HUES6 (cell line): Measurements from ENCODE around the gene PARVB.

Source experiments
- H3K27ac ChIP-seq: 2 replicates; pipeline ENCODE4 v1.7.0; 2013; ENCODE audit warnings: low read depth, mild to moderate bottlenecking, low read length, inconsistent platforms
- H3K27me3 ChIP-seq: 2 replicates; pipeline ENCODE4 v1.6.1; 2013; ENCODE audit warnings: low read length; ENCODE audit not compliant: control insufficient read depth, insufficient read depth
- H3K36me3 ChIP-seq: 2 replicates; pipeline ENCODE4 v1.6.1; 2013; ENCODE audit warnings: low read length; ENCODE audit not compliant: control insufficient read depth, insufficient read depth
- H3K4me1 ChIP-seq: 2 replicates; pipeline ENCODE4 v1.6.1; 2013; ENCODE audit warnings: low read length; ENCODE audit not compliant: control insufficient read depth, insufficient read depth
- H3K4me3 ChIP-seq: 2 replicates; pipeline ENCODE4 v1.5.1; 2013; ENCODE audit warnings: low read depth, low read length
- H3K9ac ChIP-seq: one replicate; pipeline ENCODE4 v1.6.1; 2013; ENCODE audit warnings: mild to moderate bottlenecking, low read length
- H3K9me3 ChIP-seq: 2 replicates; pipeline ENCODE4 v1.6.1; 2013; ENCODE audit warnings: low read depth, low read length; ENCODE audit not compliant: control insufficient read depth, insufficient read depth

Gene PARVB

GRCh38 chr22:44142421-44143104, 118.5 kb downstream of the PARVB start:
- no peak overlapping the region for H3K4me3 ChIP-seq
- H3K4me1 ChIP-seq: peaks cover 34% of the 10 kb centered on the region
- no peak overlapping the region for H3K27ac ChIP-seq
- H3K9me3 ChIP-seq: peaks cover 12% of the 10 kb centered on the region
- peaks cover 5% of the 10 kb centered on the region for H3K36me3 ChIP-seq
- H3K27me3 ChIP-seq: no peaks in the 10 kb centered on the region
- H3K9ac ChIP-seq: no peak overlapping the region

- peaks cover 40% of the 10 kb centered on the region for H3K4me1 ChIP-seq
- no peaks in the 10 kb centered on the region for H3K27me3 ChIP-seq
- peaks cover 7% of the 10 kb centered on the region for H3K9me3 ChIP-seq
- H3K4me3 ChIP-seq: no peak overlapping the region
- no peak overlapping the region for H3K27ac ChIP-seq
- H3K9ac ChIP-seq: no peak overlapping the region
- H3K36me3 ChIP-seq: no peaks in the 10 kb centered on the region; the same call in 1 of the 2 replicates
These were observed 119.0 kb downstream of the PARVB start for GRCh38 chr22:44143105-44143474.

DNA sequence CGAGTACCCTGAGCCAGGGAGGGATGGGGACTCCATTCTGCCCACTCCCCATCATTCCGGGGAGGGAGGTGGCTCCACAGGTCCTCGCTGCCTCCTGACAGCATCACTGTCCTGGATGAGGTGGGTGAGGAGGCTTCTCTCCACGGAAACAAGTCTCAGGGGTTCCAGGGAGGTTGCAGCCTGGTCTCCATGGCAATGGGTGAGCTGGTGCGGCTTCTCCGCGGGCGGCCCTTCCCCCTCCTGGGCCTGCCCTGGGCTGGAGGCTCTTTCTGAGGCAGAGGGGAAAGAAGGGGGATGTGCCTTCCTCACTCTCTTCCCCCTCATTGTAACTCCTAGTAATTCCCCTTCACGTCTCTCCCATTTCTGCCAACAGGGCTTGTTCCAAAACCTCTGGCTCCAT, 119.5 kb downstream of the PARVB start:
- Histone ChIP-seq H3K4me3 (no peak overlapping the region), H3K9ac (no peak overlapping the region), H3K27ac (no peak overlapping the region), H3K9me3 (peaks cover 2% of the 10 kb centered on the region), H3K4me1 (peaks cover 45% of the 10 kb centered on the region), H3K27me3 (no peaks in the 10 kb centered on the region), H3K36me3 (no peaks in the 10 kb centered on the region)

- Histone ChIP-seq H3K9me3 (no peaks in the 10 kb centered on the region; the same call in 1 of the 2 replicates), H3K27ac (no peak overlapping the region), H3K9ac (no peak overlapping the region), H3K27me3 (no peaks in the 10 kb centered on the region), H3K36me3 (no peaks in the 10 kb centered on the region), H3K4me1 (peaks cover 50% of the 10 kb centered on the region), H3K4me3 (no peak overlapping the region)
These were observed 120.0 kb downstream of the PARVB start for GRCh38 chr22:44144046-44144569.

GRCh38 chr22:44145544-44145943, 121.4 kb downstream of the PARVB start:
- Histone ChIP-seq H3K27ac (no peak overlapping the region), H3K27me3 (no peaks in the 10 kb centered on the region), H3K4me1 (peaks cover 54% of the 10 kb centered on the region), H3K9me3 (no peaks in the 10 kb centered on the region; the same call in 1 of the 2 replicates), H3K9ac (no peak overlapping the region), H3K4me3 (no peak overlapping the region), H3K36me3 (no peaks in the 10 kb centered on the region)

- Histone ChIP-seq H3K4me3 (peak overlapping the region; percentile 17; the same call in 1 of the 2 replicates), H3K36me3 (no peaks in the 10 kb centered on the region), H3K4me1 (peaks cover 54% of the 10 kb centered on the region), H3K9me3 (no peaks in the 10 kb centered on the region; the same call in 1 of the 2 replicates), H3K27me3 (no peaks in the 10 kb centered on the region), H3K9ac (peak overlapping the region; percentile 68), H3K27ac (peak overlapping the region; percentile 82; the same call in 1 of the 2 replicates)
These were observed 122.2 kb downstream of the PARVB start for GRCh38 chr22:44146088-44146861.

- no peaks in the 10 kb centered on the region for H3K36me3 ChIP-seq
- H3K27ac ChIP-seq: peak overlapping the region; percentile 82; the same call in 1 of the 2 replicates
- no peak overlapping the region for H3K4me3 ChIP-seq
- H3K9me3 ChIP-seq: no peaks in the 10 kb centered on the region
- no peaks in the 10 kb centered on the region for H3K27me3 ChIP-seq
- H3K9ac ChIP-seq: peak overlapping the region; percentile 68
- H3K4me1 ChIP-seq: peaks cover 54% of the 10 kb centered on the region
These were observed 123.0 kb downstream of the PARVB start for GRCh38 chr22:44147008-44147645.

- peak overlapping the region; percentile 81 for H3K9ac ChIP-seq
These were observed 123.9 kb downstream of the PARVB start for GRCh38 chr22:44147821-44148574.

DNA sequence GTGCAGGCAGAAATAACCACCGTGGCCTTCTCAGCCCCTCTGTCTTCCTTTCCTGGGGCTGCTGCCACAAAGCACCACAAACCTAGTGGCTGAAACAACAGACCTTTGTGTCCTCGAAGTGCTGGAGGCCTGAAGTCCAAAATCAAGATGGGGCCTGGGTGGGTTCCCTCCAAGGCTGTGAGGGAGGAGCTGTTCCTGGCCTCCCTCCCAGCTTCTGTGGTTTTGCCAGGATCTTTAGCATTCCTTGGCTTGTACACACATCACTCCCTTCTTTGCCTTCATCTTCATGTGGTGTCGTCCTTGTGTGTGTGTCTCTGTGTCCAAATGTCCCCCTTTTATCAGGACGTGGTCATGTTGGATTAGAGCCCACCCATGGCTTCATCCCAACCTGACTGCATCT, 127.6 kb downstream of the PARVB start:
- Histone ChIP-seq H3K27me3 (no peaks in the 10 kb centered on the region), H3K36me3 (no peaks in the 10 kb centered on the region), H3K27ac (no peak overlapping the region), H3K4me1 (peaks cover 29% of the 10 kb centered on the region), H3K9ac (no peak overlapping the region), H3K4me3 (no peak overlapping the region), H3K9me3 (no peaks in the 10 kb centered on the region)

More at GRCh38 chr22:44147821-44148574, 123.9 kb downstream of the PARVB start:
- H3K9me3 ChIP-seq: no peaks in the 10 kb centered on the region
- no peaks in the 10 kb centered on the region for H3K27me3 ChIP-seq
- H3K36me3 ChIP-seq: no peaks in the 10 kb centered on the region
- peak overlapping the region; percentile 86 for H3K27ac ChIP-seq
- peaks cover 54% of the 10 kb centered on the region for H3K4me1 ChIP-seq
- H3K4me3 ChIP-seq: peak overlapping the region; percentile 35

DNA sequence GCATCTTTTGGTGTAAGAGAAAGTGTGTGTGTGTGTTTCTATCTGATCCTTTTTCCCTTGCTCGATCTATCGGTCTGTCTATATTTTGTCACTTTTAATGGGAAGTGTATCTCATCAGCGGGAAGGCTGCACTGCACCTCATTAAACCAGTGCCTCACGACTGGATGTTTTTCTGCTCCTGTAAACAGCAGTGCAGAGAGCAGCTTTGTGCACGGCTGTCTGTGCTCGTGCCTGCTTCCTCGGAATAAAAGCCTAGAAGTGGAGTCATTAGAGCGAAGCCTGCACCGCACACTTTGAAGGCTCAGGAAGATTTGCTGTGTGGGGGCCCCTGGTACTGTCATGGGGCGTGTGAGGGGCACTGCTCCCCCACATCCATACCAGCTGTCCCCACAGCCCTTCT, 129.6 kb downstream of the PARVB start:
- no peaks in the 10 kb centered on the region for H3K36me3 ChIP-seq
- no peak overlapping the region for H3K9ac ChIP-seq
- H3K27me3 ChIP-seq: no peaks in the 10 kb centered on the region

More for the DNA sequence above, 129.6 kb downstream of the PARVB start:
- Histone ChIP-seq H3K4me3 (no peak overlapping the region), H3K9me3 (no peaks in the 10 kb centered on the region), H3K4me1 (peaks cover 20% of the 10 kb centered on the region), H3K27ac (no peak overlapping the region)
